ENCODE data around the gene MEI1. TPM values are rescaled to one million over a fixed set of nuclear protein-coding genes. Genes with fewer than 3 reads are reported as not detected.
A peak's percentile ranks its signal among the peaks of the same experiment; 100 is the strongest.
"Not testable (repeated sequence)": the region's sequence is repeated elsewhere in the genome, so short reads cannot be mapped to it uniquely, and the experiment has no call there.

The MEI1 gene
- total RNA-seq, 1 experiment from 2014 or later, result 0.63 TPM

GRCh38 chr22:41683052-41683451 is 16.3 kb upstream of the MEI1 start:
- DNase-seq (ENCODE audit: low read depth), result no peak

GRCh38 chr22:41683616-41684015 is 15.7 kb upstream of the MEI1 start:
- no peak for DNase-seq (ENCODE audit: low read depth)

- no peak for DNase-seq (ENCODE audit: low read depth)
These were observed 15.1 kb upstream of the MEI1 start for GRCh38 chr22:41684194-41684593.

- DNase-seq (ENCODE audit: low read depth), result not testable (repeated sequence)
These were observed 12.4 kb upstream of the MEI1 start for GRCh38 chr22:41686890-41687289.

- DNase-seq (ENCODE audit: low read depth), result peak; percentile 36
These were observed 11.4 kb upstream of the MEI1 start for GRCh38 chr22:41687901-41688364.

GRCh38 chr22:41688365-41689211 is 10.7 kb upstream of the MEI1 start, which contains the start of gene SNU13:
Gene SNU13, minus strand, starts transcription at chr22:41688867. Its CDS starts 71 bp downstream, at chr22:41688796.
- DNase-seq (ENCODE audit: low read depth), result peak; percentile 95

GRCh38 chr22:41690476-41690875 is 8.8 kb upstream of the MEI1 start:
- no peak for DNase-seq (ENCODE audit: low read depth)

- no peak for DNase-seq (ENCODE audit: low read depth)
These were observed 4.1 kb upstream of the MEI1 start for GRCh38 chr22:41695211-41695610.

- no peak for DNase-seq (ENCODE audit: low read depth)
These were observed 2.6 kb upstream of the MEI1 start for GRCh38 chr22:41696703-41697102.

- peak; percentile 86 for DNase-seq (ENCODE audit: low read depth)
These were observed 2.1 kb upstream of the MEI1 start for GRCh38 chr22:41697126-41697775.

- DNase-seq (ENCODE audit: low read depth), result no peak
These were observed 733 bp downstream of the MEI1 start for GRCh38 chr22:41700108-41700364.

GRCh38 chr22:41702763-41703162 is 3.5 kb downstream of the MEI1 start:
- DNase-seq (ENCODE audit: low read depth), result no peak

GRCh38 chr22:41709341-41709740 is 10.0 kb downstream of the MEI1 start:
- DNase-seq (ENCODE audit: low read depth), result no peak

GRCh38 chr22:41713004-41713403 is 13.7 kb downstream of the MEI1 start:
- DNase-seq (ENCODE audit: low read depth), result peak; percentile 35

- no peak for DNase-seq (ENCODE audit: low read depth)
These were observed 23.2 kb downstream of the MEI1 start for GRCh38 chr22:41722496-41722895.

- DNase-seq (ENCODE audit: low read depth), result peak; percentile 57
These were observed 26.3 kb downstream of the MEI1 start for GRCh38 chr22:41725510-41726110.

GRCh38 chr22:41731609-41732008 is 32.3 kb downstream of the MEI1 start:
- no peak for DNase-seq (ENCODE audit: low read depth)

- DNase-seq (ENCODE audit: low read depth), result no peak
These were observed 32.9 kb downstream of the MEI1 start for GRCh38 chr22:41732096-41732772.

GRCh38 chr22:41733241-41733640 is 33.9 kb downstream of the MEI1 start:
- not testable (repeated sequence) for DNase-seq (ENCODE audit: low read depth)

- no peak for DNase-seq (ENCODE audit: low read depth)
These were observed 40.3 kb downstream of the MEI1 start for GRCh38 chr22:41739576-41739975.

- DNase-seq (ENCODE audit: low read depth), result no peak
These were observed 43.6 kb downstream of the MEI1 start for GRCh38 chr22:41742918-41743317.

- DNase-seq (ENCODE audit: low read depth), result no peak
These were observed 46.7 kb downstream of the MEI1 start for GRCh38 chr22:41745968-41746367.

Measured in Daoy (cell line).